Measurements from ENCODE around the gene KIF5A.

GRCh38 chr12:57604992-57605810 is 55.4 kb downstream of the KIF5A start:
- TF ChIP-seq CTCF (IDR thresholded peaks at IDR 0.05; ENCODE audit: low read depth, low read length): no peak
- TF ChIP-seq POLR2A (IDR thresholded peaks at IDR 0.05; ENCODE audit: extremely low read depth, insufficient read length): no peak
